Mucosa of rectum (tissue), 2 donors: ENCODE data around the gene PRELP.

ENCODE experiments used
- H3K27ac ChIP-seq, 2 donors: one replicate each; pipeline ENCODE4 v1.7.0; 2013; ENCODE audit warnings: inconsistent platforms in 2 of 2, low read depth in 2 of 2, low read length in 2 of 2
- H3K27me3 ChIP-seq, 2 donors: one replicate each; pipeline ENCODE4 v1.7.0; 2013; ENCODE audit warnings: low read length in 2 of 2; ENCODE audit not compliant: control insufficient read depth in 2 of 2, insufficient read depth in 2 of 2
- H3K36me3 ChIP-seq, 2 donors: one replicate each; pipeline ENCODE4 v1.7.0; 2013; ENCODE audit warnings: low read length in 2 of 2; ENCODE audit not compliant: control insufficient read depth in 2 of 2, insufficient read depth in 2 of 2
- H3K4me1 ChIP-seq, 2 donors: one replicate each; pipeline ENCODE4 v1.7.0; 2013; ENCODE audit warnings: low read length in 2 of 2, mild to moderate bottlenecking in 1 of 2; ENCODE audit not compliant: control insufficient read depth in 2 of 2, insufficient read depth in 2 of 2
- H3K4me3 ChIP-seq, 2 donors: one replicate each; pipeline ENCODE4 v1.7.0; 2013; ENCODE audit warnings: low read length in 2 of 2
- H3K9ac ChIP-seq, 2 donors: one replicate each; pipeline ENCODE4 v1.7.0; 2013; ENCODE audit warnings: low read length in 2 of 2, low read depth in 1 of 2, mild to moderate bottlenecking in 1 of 2
- H3K9me3 ChIP-seq, 2 donors: one replicate each; pipeline ENCODE4 v1.7.0; 2013; ENCODE audit warnings: low read length in 2 of 2; ENCODE audit not compliant: control insufficient read depth in 2 of 2
- donor health status: healthy.
- donor health status: Normal muscosa, but diverticular disease.

The PRELP gene

GRCh38 chr1:203500279-203500678 is 24.7 kb downstream of the PRELP start:
- H3K4me3 ChIP-seq: no peak overlapping the region
- no peak overlapping the region for H3K27ac ChIP-seq
- no peaks in the 10 kb centered on the region for H3K36me3 ChIP-seq
- H3K27me3 ChIP-seq: no peaks in the 10 kb centered on the region
- peaks cover 0 to 2% of the 10 kb centered on the region in 2 donors for H3K4me1 ChIP-seq
- H3K9ac ChIP-seq: no peak overlapping the region
- H3K9me3 ChIP-seq: no peaks in the 10 kb centered on the region

- Histone ChIP-seq H3K36me3 (no peaks in the 10 kb centered on the region), H3K9ac (no peak overlapping the region), H3K27me3 (no peaks in the 10 kb centered on the region), H3K9me3 (no peaks in the 10 kb centered on the region), H3K27ac (no peak overlapping the region), H3K4me1 (peaks cover 0 to 10% of the 10 kb centered on the region in 2 donors), H3K4me3 (no peak overlapping the region)
These were observed 28.2 kb downstream of the PRELP start for GRCh38 chr1:203503836-203504235.

GRCh38 chr1:203504400-203505250 is 29.0 kb downstream of the PRELP start:
- peaks cover 0 to 10% of the 10 kb centered on the region in 2 donors for H3K4me1 ChIP-seq
- no peaks in the 10 kb centered on the region for H3K36me3 ChIP-seq
- H3K27me3 ChIP-seq: no peaks in the 10 kb centered on the region
- no peak overlapping the region for H3K9ac ChIP-seq
- H3K27ac ChIP-seq: no peak overlapping the region
- no peaks in the 10 kb centered on the region for H3K9me3 ChIP-seq
- H3K4me3 ChIP-seq: no peak overlapping the region

GRCh38 chr1:203505526-203506204 is 30.1 kb downstream of the PRELP start:
- H3K4me3 ChIP-seq: no peak overlapping the region
- H3K9me3 ChIP-seq: no peaks in the 10 kb centered on the region
- no peaks in the 10 kb centered on the region for H3K27me3 ChIP-seq
- H3K4me1 ChIP-seq: peaks cover 0 to 10% of the 10 kb centered on the region in 2 donors
- H3K27ac ChIP-seq: no peak overlapping the region
- H3K36me3 ChIP-seq: no peaks in the 10 kb centered on the region
- no peak overlapping the region for H3K9ac ChIP-seq

- Histone ChIP-seq H3K9me3 (no peaks in the 10 kb centered on the region), H3K27me3 (no peaks in the 10 kb centered on the region), H3K4me3 (no peak overlapping the region), H3K27ac (peak overlapping the region in 1 of 2 donors; percentile 56), H3K4me1 (peaks cover 0 to 10% of the 10 kb centered on the region in 2 donors), H3K36me3 (no peaks in the 10 kb centered on the region), H3K9ac (no peak overlapping the region)
These were observed 31.4 kb downstream of the PRELP start for GRCh38 chr1:203506858-203507626.

GRCh38 chr1:203507759-203508158 is 32.2 kb downstream of the PRELP start:
- Histone ChIP-seq H3K4me3 (no peak overlapping the region), H3K9me3 (no peaks in the 10 kb centered on the region), H3K4me1 (peaks cover 2 to 10% of the 10 kb centered on the region in 2 donors), H3K27ac (no peak overlapping the region), H3K36me3 (no peaks in the 10 kb centered on the region), H3K9ac (no peak overlapping the region), H3K27me3 (no peaks in the 10 kb centered on the region)

GRCh38 chr1:203508463-203509073 is 33.0 kb downstream of the PRELP start:
- Histone ChIP-seq H3K36me3 (no peaks in the 10 kb centered on the region), H3K4me1 (peaks cover 5 to 14% of the 10 kb centered on the region in 2 donors), H3K4me3 (no peak overlapping the region), H3K27ac (no peak overlapping the region), H3K27me3 (no peaks in the 10 kb centered on the region), H3K9ac (no peak overlapping the region), H3K9me3 (no peaks in the 10 kb centered on the region)

- Histone ChIP-seq H3K4me3 (no peak overlapping the region), H3K36me3 (no peaks in the 10 kb centered on the region), H3K27me3 (no peaks in the 10 kb centered on the region), H3K9ac (no peak overlapping the region), H3K9me3 (no peaks in the 10 kb centered on the region), H3K27ac (no peak overlapping the region), H3K4me1 (peaks cover 6 to 14% of the 10 kb centered on the region in 2 donors)
These were observed 33.5 kb downstream of the PRELP start for GRCh38 chr1:203509135-203509534.

GRCh38 chr1:203511513-203511912 is 35.9 kb downstream of the PRELP start:
- no peak overlapping the region for H3K4me3 ChIP-seq
- no peaks in the 10 kb centered on the region for H3K27me3 ChIP-seq
- peaks cover 8 to 12% of the 10 kb centered on the region in 2 donors for H3K4me1 ChIP-seq
- H3K27ac ChIP-seq: no peak overlapping the region
- H3K9me3 ChIP-seq: no peaks in the 10 kb centered on the region
- H3K36me3 ChIP-seq: no peaks in the 10 kb centered on the region
- no peak overlapping the region for H3K9ac ChIP-seq
